ENCODE data around the gene LMOD2.
A peak's percentile ranks its signal among the peaks of the same experiment; 100 is the strongest.

LMOD2 gene

GRCh38 chr7:123711832-123712293, 56.2 kb downstream of the LMOD2 start:
- no peak for DNase-seq (ENCODE audit: low read depth)
- TF ChIP-seq, protein P1, sequence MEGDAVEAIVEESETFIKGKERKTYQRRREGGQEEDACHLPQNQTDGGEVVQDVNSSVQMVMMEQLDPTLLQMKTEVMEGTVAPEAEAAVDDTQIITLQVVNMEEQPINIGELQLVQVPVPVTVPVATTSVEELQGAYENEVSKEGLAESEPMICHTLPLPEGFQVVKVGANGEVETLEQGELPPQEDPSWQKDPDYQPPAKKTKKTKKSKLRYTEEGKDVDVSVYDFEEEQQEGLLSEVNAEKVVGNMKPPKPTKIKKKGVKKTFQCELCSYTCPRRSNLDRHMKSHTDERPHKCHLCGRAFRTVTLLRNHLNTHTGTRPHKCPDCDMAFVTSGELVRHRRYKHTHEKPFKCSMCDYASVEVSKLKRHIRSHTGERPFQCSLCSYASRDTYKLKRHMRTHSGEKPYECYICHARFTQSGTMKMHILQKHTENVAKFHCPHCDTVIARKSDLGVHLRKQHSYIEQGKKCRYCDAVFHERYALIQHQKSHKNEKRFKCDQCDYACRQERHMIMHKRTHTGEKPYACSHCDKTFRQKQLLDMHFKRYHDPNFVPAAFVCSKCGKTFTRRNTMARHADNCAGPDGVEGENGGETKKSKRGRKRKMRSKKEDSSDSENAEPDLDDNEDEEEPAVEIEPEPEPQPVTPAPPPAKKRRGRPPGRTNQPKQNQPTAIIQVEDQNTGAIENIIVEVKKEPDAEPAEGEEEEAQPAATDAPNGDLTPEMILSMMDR (conservative IDR thresholded peaks at IDR 0.05; ENCODE audit: low read length) = no peak
- no peak overlapping the region for H3K4me3 ChIP-seq (ENCODE audit: low read length)

DNA sequence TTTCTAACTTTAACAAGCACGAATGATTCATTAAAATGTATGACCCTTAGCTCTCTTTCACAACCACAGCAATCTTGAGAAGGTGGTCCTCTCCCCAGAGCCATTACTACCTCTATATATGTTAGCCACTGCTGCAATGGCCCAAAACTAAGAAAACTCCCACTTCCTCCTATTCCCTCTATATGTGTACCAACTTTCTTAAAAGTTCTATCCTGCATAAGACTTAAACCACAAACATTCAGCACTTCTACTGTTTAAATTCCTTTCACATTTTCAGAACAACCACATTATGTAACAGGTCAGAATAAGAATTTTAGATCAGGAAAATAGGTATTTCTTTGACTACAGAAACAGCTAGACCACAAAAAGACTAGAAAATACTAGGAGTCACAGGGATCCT, 57.0 kb downstream of the LMOD2 start:
- DNase-seq (ENCODE audit: low read depth) = peak; percentile 71
- H3K4me3 ChIP-seq (ENCODE audit: low read length) = no peak overlapping the region
- TF ChIP-seq, protein P1 (conservative IDR thresholded peaks at IDR 0.05; ENCODE audit: low read length) = no peak
